IPS-NIHi7 (cell line): ENCODE measurements around the gene SIGLEC11.
A peak's percentile ranks its signal among the peaks of the same experiment; 100 is the strongest.
"Not testable (repeated sequence)": the region's sequence is repeated elsewhere in the genome, so short reads cannot be mapped to it uniquely, and the experiment has no call there.

Source experiments
- DNase-seq: peaks from one replicate; pipeline ENCODE4 v3.0.0; 2012; ENCODE audit warnings: mixed read lengths; ENCODE audit errors: extremely low spot score

Gene SIGLEC11

DNA sequence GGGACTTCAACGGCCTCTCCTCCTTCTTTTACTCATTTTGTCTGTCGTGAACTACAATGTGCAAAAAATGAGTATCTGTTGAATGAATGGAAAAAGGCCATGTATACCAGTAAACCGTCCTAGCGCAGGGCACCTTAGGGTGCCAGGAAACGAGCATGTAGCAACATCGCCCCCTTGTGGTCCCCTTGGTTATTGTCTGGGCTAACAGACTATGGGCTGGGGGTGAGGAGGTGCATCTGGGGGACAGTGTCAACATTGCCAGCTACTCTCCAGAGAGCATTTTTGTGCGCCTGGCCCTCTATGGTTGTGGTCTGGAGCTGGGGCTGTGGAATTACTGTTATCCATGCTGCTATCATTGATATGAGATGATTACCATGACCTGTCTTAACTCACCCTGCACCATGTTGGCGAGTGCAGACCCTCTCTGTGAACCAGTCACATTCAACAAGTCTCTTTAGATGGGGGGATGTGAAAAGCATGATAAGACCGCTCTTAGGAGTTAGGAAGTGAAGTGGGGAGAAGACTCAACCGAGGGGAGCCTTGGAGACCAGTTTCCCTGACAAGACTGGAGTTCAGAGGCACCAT is 22.8 kb upstream of the SIGLEC11 start:
- peak; percentile 69 for DNase-seq

DNA sequence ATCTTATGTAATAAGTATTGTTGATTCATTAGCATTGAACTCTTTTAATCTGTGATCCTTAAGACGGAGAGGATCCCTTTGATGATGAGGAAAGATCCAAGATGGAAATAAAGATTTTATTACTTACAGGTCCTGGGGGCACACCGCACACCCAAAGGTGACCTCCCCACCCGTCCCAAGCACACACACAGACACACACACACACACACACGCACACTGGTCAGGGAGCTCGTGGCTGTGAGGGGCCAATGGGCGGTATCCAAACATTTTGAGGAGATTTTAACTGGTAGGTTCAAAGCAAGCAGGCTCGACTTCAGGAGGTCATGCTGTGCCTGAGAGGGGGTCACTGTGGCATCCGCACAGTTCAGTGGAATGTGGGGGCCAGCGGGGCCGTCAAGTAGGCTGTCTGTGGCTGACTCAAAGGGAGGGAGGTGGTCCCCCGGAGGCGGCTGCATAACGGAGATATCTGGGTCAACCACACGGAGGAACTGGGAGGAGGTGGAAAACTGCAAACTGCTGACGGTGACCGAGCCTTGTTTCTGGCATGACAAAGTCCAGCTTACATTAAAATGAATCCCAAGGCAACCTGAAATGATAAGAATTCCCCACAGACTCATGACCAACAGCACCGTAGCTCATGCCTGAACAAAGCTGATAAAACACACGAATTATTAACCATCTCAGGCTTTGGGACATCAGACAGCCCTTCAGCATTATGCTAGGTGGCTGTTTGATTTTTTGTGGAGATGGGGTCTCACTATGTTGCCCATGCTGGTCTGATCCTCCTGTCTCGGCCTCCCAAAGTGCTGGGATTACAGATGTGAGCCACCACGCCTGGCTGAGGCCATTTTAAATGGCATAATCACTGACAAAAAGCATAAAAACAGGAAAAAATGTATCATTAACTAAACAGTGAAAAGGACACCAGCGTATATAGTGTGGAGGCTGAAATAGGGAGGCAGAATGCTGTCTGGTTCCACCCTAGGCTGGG is 20.9 kb upstream of the SIGLEC11 start:
- DNase-seq, result no peak

DNA sequence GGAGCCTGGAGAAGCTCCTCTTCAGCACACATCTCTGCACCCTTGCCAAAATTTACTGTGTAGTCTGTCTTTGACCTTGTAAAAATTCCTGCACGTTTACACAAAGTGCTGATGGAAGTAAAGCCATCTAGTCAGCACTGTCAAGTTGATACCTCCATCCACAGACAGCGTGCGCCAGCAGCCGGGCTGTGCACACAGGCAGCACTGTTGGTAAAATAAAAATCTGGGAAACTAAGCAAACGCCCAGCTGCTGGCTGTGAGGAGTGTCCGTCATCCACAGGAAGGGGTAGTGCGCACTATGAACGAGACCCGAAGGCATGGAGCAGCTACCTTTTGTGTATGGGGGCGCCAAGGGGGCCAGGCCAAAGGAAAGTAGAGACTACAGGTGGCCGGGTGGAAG is 17.4 kb upstream of the SIGLEC11 start:
- DNase-seq, result no peak

DNA sequence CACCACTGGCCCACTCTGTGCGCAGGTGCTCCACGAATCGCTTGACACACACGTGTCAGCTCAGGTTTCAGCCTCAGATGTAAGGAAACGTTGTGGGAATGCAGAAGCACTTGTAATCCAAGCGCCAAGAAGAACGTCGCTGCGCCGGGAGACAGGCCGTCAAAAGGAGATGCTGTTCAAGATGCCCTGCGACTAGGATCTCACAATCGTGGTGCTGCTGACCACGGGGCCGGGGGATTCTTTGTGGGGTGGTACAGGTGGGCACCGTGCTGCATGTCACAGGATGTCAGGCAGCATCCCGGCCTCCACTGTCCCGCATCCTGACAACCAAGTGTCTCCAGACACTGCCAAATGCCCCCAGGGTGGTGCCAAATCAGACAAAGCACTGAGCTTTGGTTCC is 16.9 kb upstream of the SIGLEC11 start:
- no peak for DNase-seq

DNA sequence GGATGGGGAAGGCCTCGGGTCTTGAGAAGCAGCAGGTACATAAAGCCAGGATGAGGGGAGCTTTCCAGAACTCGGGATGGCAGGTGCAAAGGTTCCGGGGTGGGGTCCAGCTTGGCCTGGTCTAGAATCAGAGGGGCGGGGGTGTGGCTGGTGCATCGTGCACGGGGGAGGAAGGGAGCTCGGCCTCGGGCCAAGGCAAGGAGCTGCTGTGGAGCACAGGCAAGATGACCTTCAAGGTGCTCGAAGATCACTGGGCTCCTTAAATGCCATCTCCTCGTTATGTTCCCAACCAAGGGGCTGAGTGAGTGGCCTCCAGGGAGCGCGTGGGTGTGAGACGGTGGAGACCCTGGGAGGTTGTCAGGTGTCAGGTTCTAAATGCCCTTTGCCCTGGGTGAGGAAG is 16.1 kb upstream of the SIGLEC11 start:
- no peak for DNase-seq

DNA sequence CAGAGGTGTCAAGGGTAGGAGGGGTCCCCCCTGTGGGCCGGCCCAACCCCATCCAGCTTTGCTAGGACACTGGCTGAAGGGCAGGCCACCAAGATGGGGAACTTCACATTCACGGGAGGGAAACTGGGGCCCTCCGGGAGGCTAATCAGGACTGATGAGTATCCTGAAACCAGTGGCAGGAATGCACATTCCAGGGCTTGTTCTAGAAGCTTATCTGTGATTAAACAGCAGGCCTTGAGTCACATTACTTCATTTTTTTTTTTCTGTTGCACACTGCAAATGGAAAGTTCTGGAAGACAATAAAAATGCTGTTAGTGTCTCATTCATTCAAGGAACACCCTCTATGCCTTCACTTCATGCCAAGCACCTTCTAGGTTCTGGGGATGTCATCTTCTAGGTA is 15.5 kb upstream of the SIGLEC11 start:
- DNase-seq, result no peak

DNA sequence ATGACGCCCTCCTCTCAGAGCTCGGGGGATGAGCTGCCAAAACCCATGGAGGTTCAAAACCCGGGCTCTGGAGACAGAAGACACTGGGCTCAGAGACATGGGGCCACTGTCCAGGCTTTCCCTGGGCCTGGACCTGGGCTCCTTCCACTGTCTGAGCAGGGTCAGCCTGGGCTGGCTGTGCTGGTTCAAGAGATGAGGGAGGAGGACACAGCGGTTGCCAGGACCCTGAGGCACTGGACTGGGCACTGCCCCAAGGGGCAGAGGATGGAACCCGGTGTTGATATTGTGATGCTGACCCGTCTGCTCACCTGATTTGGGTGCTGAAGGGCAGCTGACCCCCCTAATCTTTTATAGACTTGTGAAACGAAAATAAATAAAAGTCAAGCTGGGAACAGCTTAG is 14.1 kb upstream of the SIGLEC11 start:
- no peak for DNase-seq

DNA sequence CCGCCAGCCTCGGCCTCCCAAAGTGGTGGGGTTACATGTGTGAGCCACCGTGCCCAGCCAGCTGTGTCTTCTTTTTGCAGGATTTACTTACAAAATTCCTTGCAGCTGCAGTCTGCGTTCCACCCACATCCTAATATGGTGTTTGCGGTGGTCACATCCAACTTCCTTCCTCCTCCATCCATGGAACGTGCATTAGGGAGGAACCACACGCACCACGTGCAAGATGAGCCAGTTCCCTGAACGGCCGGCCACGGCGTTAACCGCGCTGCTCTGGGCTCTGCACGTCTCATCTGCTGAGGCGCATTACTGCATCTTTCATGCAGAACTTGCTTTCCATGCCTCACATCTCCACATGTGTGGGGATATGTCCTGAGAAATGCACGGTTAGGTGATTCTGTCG is 13.0 kb upstream of the SIGLEC11 start:
- DNase-seq, result no peak

DNA sequence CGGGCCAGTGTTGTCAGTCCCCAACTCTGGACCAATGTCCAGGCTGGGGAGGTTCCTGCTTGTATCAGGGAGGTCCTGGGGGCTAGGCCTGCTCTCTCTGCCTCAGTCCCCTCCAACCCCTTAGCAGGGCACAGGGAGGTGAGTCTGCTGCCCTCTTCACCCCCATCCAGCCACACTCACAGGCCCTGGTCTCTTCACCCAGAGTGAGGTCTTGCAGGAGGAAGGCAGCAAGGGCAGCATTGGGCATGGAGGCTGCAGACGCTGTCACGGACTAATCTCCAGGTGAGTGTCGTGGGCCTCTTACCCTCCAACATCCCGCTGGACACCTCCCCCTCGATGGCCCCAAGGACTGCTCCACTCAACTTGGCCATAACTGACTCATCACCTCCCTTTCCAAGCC is 11.9 kb upstream of the SIGLEC11 start:
- DNase-seq, result no peak

DNA sequence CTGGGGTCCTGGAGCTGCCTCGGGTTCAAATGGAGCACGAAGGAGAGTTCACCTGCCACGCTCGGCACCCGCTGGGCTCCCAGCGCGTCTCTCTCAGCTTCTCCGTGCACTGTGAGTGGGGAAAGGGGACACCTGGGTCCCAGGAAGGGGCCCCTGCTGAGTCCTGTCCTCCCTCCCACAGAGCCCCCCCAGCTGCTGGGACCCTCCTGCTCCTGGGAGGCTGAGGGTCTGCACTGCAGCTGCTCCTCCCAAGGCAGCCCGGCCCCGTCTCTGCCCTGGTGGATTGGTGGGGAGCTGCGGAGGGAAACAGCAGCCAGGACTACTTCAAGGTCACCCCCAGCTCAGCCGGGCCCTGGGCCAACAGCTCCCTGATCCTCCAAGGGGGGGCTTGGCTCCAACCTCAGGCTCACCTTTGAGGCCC is 11.0 kb upstream of the SIGLEC11 start:
- DNase-seq, result no peak

DNA sequence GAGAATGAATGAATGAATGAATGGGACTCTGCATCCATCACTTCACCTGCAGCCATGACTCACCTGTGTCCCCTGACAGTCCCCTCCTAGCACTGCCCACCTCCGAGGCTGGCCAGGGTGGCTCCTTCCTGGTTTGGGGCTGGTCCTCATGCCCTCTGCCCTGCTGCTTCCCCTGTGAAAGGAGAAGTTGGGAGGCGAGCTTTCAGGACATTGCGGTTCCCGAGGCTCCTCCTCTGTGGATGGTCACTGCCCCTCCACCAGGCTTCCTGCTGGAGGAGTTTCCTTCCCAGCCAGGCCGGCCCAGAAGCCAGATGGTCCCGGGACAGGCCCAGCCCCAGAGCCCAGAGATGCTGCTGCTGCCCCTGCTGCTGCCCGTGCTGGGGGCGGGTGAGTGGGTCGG is 8.4 kb upstream of the SIGLEC11 start:
- DNase-seq, result not testable (repeated sequence)

DNA sequence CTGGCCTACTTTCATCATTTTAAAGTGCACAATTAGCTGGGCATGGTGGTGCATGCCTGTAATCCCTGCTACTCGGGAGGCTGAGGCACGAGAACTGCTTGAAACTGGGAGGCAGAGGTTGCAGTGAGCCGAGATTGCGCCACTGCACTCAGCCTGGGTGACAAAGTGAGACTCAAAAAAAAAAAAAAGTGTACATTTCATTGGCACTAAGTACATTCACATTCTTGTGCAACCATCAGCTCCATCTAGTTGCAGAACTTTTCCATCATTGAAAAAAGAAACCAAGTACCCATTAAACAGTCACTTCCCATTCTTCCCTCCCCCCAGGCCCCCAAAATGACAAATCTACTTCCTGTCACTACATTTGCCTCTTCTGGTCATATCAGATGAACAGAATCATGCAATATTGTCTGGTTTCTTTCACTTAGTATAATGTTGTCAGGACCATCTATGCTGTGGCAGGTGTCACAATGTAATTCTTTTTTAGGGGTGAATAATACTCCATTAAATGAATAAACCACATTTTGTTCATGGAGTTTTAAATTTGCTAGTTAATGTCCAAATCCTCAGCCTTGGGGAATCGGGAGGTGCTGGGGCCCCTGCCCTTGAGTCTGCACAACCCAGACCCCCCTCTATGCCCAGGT is 7.4 kb upstream of the SIGLEC11 start:
- DNase-seq, result no peak

DNA sequence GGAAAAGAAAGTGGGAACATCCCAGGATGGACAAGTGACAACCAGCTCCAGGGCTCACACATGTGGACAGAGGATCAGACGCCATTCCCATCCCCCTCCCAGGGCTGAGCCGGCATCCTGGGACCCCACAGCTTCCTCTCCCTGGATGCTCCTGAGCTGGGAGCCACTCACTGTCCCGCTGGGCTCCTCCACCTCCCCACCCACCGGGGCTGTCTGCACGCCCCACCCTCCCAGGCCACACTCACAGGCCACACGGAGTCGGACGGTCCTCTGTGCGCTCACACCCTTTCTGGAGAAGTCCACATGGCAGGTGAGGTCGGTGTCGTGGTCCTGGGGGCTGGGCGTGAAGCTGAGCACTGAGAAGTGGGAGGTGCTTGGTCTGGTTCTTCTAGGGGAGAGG is 1.1 kb downstream of the SIGLEC11 start:
- DNase-seq, result not testable (repeated sequence)

DNA sequence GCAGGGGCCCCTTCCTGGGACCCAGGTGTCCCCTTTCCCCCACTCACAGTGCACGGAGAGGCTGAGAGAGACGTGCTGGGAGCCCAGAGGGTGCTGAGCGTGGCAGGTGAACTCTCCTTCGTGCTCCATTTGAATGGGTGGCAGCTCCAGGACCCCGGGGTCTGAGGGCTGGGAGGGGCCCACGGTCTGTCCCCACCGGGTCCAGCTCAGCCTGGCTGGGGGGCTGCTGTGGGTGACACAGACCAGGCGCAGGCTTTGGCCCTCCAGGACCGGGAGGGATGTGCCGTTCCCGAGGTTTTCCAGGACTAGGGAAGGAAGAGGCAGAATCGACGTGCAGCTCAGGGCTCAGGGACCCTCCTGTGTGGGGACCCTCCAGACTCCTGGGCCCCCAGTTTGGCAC is 2.4 kb downstream of the SIGLEC11 start:
- DNase-seq, result peak; percentile 4

DNA sequence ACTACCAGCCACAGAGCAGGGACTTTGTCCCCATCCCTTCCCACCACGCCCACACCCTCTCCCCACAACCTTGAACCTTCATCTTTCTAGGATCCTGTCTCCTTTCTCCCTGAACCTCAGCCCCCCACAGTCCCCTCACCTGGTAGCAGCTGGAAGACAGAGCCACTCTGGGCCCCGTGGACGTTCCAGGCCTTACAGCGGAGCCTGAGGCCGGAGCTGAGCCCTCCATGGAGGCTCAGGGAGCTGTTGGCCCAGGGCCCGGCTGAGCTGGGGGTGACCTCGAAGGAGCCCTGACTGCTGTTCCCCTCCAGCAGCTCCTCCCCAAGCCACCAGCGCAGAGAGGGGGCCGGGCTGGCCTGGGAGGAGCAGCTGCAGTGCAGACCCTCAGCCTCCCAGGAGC is 2.8 kb downstream of the SIGLEC11 start:
- DNase-seq, result peak; percentile 10

DNA sequence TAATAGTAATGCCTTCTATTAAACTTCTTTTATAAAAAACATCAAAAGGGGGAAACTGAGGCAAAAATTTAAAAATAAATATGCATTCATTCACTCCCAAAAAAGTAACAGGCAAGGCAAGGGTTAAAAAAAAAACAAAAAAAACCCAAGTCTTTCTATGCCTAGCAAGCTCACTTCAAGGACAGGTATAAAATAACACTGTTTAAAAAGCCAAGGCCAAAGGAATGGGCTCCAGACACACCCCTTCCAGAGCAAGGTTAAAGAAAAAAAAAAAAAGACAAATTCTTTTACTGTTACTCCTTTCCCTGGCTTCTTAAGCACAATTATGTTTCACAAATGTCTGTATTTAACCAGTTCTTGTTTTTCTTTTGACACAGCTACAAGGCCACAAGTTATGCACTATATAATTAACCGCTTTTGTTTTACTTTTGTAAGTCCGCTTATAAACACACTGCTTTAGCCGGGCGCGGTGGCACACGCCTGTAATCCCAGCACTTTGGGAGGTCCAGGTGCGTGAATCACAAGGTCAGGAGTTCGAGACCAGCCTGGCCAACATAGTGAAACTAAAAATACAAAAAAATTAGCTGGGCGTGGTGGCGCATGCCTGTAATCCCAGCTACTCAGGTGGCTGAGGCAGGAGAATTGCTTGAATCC is 3.6 kb downstream of the SIGLEC11 start:
- DNase-seq, result no peak

DNA sequence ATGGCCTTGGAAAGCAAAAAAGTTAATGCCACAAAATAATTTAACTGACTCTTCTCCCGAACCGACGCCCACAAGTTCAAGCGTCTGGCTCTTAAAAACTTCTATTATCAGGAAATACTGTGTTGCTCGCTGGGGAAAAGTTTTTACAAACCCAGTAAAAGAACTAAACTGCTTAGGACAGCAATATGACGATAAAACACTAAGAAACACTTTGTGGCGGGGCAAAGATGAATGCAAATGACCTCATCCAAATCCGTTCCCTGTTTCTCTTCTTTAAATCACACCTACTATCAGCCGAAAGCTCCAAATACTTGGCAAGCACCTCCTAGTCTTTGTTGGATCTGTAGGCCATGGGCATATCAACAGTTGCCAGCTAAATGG is 4.9 kb downstream of the SIGLEC11 start:
- DNase-seq, result peak; percentile 2

DNA sequence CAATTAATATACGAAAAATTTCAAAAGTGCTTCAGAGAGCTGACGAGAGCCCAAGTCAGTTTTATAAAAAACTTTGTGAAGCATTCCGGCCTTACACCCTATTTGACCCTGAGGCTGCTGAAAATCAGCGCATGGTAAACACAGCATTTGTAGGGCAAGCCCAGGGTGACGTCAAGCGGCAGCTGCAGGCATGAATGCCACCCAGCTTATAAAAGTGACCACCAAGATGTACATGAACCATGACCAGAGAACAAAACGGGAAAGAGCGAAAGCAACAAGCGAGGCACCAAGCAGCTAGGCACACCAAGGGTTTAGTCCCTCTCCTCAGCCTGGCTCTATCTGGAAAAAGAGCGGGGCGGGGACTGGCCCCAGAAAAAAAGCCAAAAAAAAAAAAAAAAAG is 6.0 kb downstream of the SIGLEC11 start:
- peak; percentile 1 for DNase-seq

DNA sequence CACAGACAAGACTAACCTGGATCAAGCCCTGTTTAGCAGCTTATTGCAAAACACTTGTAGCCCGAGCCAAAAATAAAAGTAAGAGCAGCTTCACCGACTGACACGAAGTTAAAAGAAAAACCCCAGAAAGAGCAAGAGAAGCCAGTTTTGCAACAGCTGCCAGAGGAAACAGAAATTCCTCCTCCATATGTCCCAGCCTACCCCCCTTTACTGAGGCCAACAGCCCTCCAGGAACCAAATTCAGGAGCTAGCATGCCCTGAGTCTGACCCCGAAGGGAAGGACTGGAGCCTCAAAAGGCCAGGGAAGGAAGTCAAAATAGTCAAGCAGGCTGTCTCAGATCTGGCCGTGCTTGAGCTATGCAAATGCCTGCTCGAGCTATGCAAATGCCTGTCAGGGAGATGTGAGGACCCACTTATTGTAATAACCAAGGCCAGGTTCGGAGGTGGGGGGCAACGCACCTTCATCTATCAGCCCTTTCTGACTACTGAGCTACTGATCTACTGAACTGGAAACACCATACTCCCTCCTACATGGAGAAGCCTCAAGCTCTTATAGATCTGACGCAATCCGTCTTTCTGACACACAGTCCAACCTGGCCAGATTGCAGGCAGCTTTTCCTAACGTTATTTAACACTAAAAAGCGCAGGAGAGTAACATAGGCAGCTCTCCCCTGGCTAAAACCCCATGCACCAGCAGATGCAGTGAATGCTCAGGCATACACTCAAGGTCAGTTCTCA is 6.7 kb downstream of the SIGLEC11 start:
- peak; percentile 19 for DNase-seq

DNA sequence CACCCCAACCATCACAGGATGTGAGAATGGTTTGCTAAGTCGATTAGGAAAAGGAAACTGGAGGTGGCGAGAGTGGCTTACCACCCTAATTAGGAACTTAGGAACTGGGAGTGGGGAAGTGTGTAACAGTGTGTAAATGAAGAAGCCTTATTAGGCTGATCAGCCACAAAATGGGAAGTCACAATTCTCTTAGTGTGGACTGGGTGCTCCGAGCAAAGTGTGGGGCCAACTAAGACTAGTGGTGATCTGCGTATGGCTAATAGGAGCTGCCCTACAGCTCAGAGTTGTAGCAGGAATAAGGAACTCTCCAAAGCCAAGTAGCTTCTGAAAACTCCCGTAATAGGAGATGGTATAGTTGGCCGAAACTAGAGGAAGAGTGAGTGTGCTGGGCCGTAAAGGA is 7.6 kb downstream of the SIGLEC11 start:
- DNase-seq, result peak; percentile 4

DNA sequence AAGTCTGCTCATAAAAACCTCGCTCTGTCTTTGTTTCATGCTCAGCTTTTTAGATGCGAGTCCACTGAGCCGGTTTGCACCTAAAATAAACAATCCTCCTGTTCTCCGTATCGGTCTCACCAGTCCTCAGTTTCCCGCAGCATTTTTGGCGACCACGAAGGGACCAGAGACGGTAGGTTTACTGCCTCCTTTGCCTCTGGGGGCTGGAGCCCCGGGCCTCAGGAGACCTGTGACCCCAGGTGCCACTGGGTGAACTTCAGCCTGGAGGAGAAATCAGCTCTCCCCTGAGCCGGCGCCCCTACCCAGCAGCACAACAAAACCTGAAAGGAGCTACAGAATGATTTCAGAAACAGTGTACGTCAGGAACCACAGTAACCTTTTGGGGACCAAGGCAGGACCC is 8.1 kb downstream of the SIGLEC11 start:
- no peak for DNase-seq

DNA sequence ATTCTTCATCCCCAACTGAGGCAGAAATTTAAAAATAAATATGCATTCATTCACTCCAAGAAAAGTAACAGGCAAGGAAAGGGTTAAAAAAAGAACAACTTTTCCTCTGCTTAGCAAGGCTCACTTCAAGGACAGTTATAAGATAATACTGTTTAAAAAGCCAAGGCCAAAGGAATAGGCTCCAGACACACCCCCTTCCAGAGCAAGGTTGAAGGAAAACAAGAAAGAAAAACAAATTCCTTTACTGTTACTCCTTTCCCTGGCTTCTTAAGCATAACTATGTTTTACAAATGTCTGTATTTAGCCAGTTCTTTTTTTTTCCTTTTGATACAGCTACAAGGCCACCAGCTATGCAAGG is 8.5 kb downstream of the SIGLEC11 start:
- no peak for DNase-seq
